ENCODE measurements around the gene ITGA5. TPM values are rescaled to one million over a fixed set of nuclear protein-coding genes. Genes with fewer than 3 reads are reported as not detected.

The ITGA5 gene
- total RNA-seq, 1 experiment from 2014 or later: 75.8 TPM

GRCh38 chr12:54421879-54422250 lies 2.8 kb upstream of the ITGA5 start:
- intact Hi-C loops (cut with micrococcal nuclease; ENCODE audit: unreplicated experiment): no loop called here
- Histone ChIP-seq H3K27ac (ENCODE audit: low read length) (no peak overlapping the region), H3K36me3 (ENCODE audit: control insufficient read depth, insufficient read depth, low read length) (no peaks in the 10 kb centered on the region; the same call in 1 of the 2 replicates), H3K4me3 (ENCODE audit: low read depth in 2 of 2, low read length in 2 of 2) (no peak overlapping the region), H3K4me1 (ENCODE audit: control insufficient read depth, insufficient read depth, low read length) (peaks cover 23% of the 10 kb centered on the region), H3K27me3 (ENCODE audit: control insufficient read depth, insufficient read depth, low read length) (no peaks in the 10 kb centered on the region), H3K9me3 (ENCODE audit: control insufficient read depth, insufficient read depth, low read depth, low read length) (no peaks in the 10 kb centered on the region)
- TF ChIP-seq CTCF (IDR thresholded peaks at IDR 0.05): no peak
- TF ChIP-seq TCF7L2 (IDR thresholded peaks at IDR 0.05; ENCODE audit: low read depth, low read length): no peak
- TF ChIP-seq REST (IDR thresholded peaks at IDR 0.05; ENCODE audit: insufficient read depth in 1 of 2, low read depth in 2 of 2, low read length in 1 of 2): no peak
- no peak for TF ChIP-seq SIN3A (IDR thresholded peaks at IDR 0.05; ENCODE audit: borderline replicate concordance, insufficient read depth, low read depth, low read length)
- no peak for TF ChIP-seq POLR2AphosphoS5 (IDR thresholded peaks at IDR 0.05; ENCODE audit: low read depth, low read length)
- ChIA-PET CTCF (interaction anchor here (1.1 kb wide), 1 partner anchor 22 kb away, joined by 3 read pairs; no protein-coding TSS in a partner anchor), POLR2A (no interaction called here)
- in situ Hi-C loops (cut with HindIII; ENCODE audit: low pct_unique_long_range_greater_than_20kb, low sequenced_read_pairs): no loop called here
- BruUV-seq (replicated peaks): no TSS peak
- DNase-seq (ENCODE audit: low read depth, low spot score) (no peak), ATAC-seq (no peak)

- POLR2A ChIA-PET: no interaction called here
- no peak for DNase-seq (ENCODE audit: low read depth, low spot score)
Measured at GRCh38 chr12:54421175-54421878, 2.3 kb upstream of the ITGA5 start.

More at GRCh38 chr12:54421175-54421878, 2.3 kb upstream of the ITGA5 start:
- no TSS peak for BruUV-seq (replicated peaks)
- H3K4me3 ChIP-seq (ENCODE audit: low read depth in 2 of 2, low read length in 2 of 2): no peak overlapping the region
- H3K4me1 ChIP-seq (ENCODE audit: control insufficient read depth, insufficient read depth, low read length): peaks cover 26% of the 10 kb centered on the region
- no peak overlapping the region for H3K27ac ChIP-seq (ENCODE audit: low read length)
- no peak for ATAC-seq
- no peaks in the 10 kb centered on the region for H3K9me3 ChIP-seq (ENCODE audit: control insufficient read depth, insufficient read depth, low read depth, low read length)
- no peaks in the 10 kb centered on the region for H3K27me3 ChIP-seq (ENCODE audit: control insufficient read depth, insufficient read depth, low read length)
- intact Hi-C loops (cut with micrococcal nuclease; ENCODE audit: unreplicated experiment) (no loop called here), in situ Hi-C loops (cut with HindIII; ENCODE audit: low pct_unique_long_range_greater_than_20kb, low sequenced_read_pairs) (no loop called here)
- no peaks in the 10 kb centered on the region; the same call in 1 of the 2 replicates for H3K36me3 ChIP-seq (ENCODE audit: control insufficient read depth, insufficient read depth, low read length)
- CTCF ChIA-PET: interaction anchor here (0.6 to 1.6 kb wide), 3 partner anchors 22 to 89 kb away, joined by 3 to 4 read pairs (median 3); no protein-coding TSS in a partner anchor
- TF ChIP-seq POLR2AphosphoS5 (IDR thresholded peaks at IDR 0.05; ENCODE audit: low read depth, low read length): no peak
- TF ChIP-seq SIN3A (IDR thresholded peaks at IDR 0.05; ENCODE audit: borderline replicate concordance, insufficient read depth, low read depth, low read length): no peak
- no peak for TF ChIP-seq REST (IDR thresholded peaks at IDR 0.05; ENCODE audit: insufficient read depth in 1 of 2, low read depth in 2 of 2, low read length in 1 of 2)
- TF ChIP-seq TCF7L2 (IDR thresholded peaks at IDR 0.05; ENCODE audit: low read depth, low read length): no peak
- no peak for TF ChIP-seq CTCF (IDR thresholded peaks at IDR 0.05)

Measured in Panc1 (cell line).